Smooth muscle cell (in vitro differentiated cells): Measurements from ENCODE around the gene COPS7A. TPM values are rescaled to one million over a fixed set of nuclear protein-coding genes. Genes with fewer than 3 reads are reported as not detected.

Experiments used
- DNase-seq: peaks from one replicate; lab custom pipeline; 2025; ENCODE audit not compliant: unreplicated experiment; lab: John Stamatoyannopoulos, UW
- H2AFZ ChIP-seq: fragments of 200-600 bp; sonication (generic); 2 replicates; pipeline ENCODE4 v1.6.0; 2016; ENCODE audit warnings: antibody characterized with exemption, low read depth, mild to moderate bottlenecking
- H3F3A ChIP-seq: fragments of 200-600 bp; sonication (generic); 2 replicates; pipeline ENCODE4 v1.6.0; 2017; ENCODE audit warnings: antibody characterized with exemption, low read depth
- H3K27ac ChIP-seq: fragments of 200-600 bp; sonication (generic); 2 replicates; pipeline ENCODE4 v1.5.1; 2016; ENCODE audit warnings: low read depth, mild to moderate bottlenecking
- H3K27me3 ChIP-seq: fragments of 200-600 bp; sonication (generic); 2 replicates; pipeline ENCODE4 v1.6.1; 2016; ENCODE audit warnings: low read depth, mild to moderate bottlenecking
- H3K36me3 ChIP-seq: fragments of 200-600 bp; sonication (generic); 2 replicates; pipeline ENCODE4 v1.5.1; 2016; ENCODE audit warnings: low read depth
- H3K4me1 ChIP-seq: fragments of 200-600 bp; sonication (generic); 2 replicates; pipeline ENCODE4 v1.5.1; 2016; ENCODE audit warnings: low read depth
- H3K4me2 ChIP-seq: fragments of 200-600 bp; sonication (generic); 2 replicates; pipeline ENCODE4 v1.6.0; 2016; ENCODE audit warnings: mild to moderate bottlenecking
- H3K4me3 ChIP-seq: fragments of 200-600 bp; sonication (generic); 2 replicates; pipeline ENCODE4 v1.5.1; 2016; ENCODE audit warnings: mild to moderate bottlenecking
- H3K79me2 ChIP-seq: fragments of 200-600 bp; sonication (generic); 2 replicates; pipeline ENCODE4 v1.6.0; 2016; ENCODE audit warnings: low read depth, mild to moderate bottlenecking
- H3K9ac ChIP-seq: fragments of 200-600 bp; sonication (generic); 2 replicates; pipeline ENCODE4 v1.6.0; 2016; ENCODE audit warnings: low read depth
- H3K9me3 ChIP-seq: fragments of 200-600 bp; sonication (generic); replicated peaks from 2 replicates; pipeline ENCODE4 v1.5.1; 2016; ENCODE audit warnings: low read depth
- H4K20me1 ChIP-seq: fragments of 200-600 bp; sonication (generic); 2 replicates; pipeline ENCODE4 v1.6.0; 2016; ENCODE audit warnings: low read depth
- CTCF ChIP-seq: fragments of 200-600 bp; sonication (generic); IDR thresholded peaks from 2 replicates; pipeline ENCODE4 v1.5.1; 2017; ENCODE audit warnings: borderline replicate concordance, mild to moderate bottlenecking, antibody characterized with exemption; ENCODE audit not compliant: insufficient read depth, poor library complexity, severe bottlenecking
- WGBS: methylation state at CpG from one replicate; pipeline ENCODE4 v1.1.7; 2016; ENCODE audit warnings: low lambda C conversion rate; 5-methylcytosine and 5-hydroxymethylcytosine counted together
- polyA plus RNA-seq: library from polyadenylated mRNA; unstranded; fragments of >200 nt; fragmentation: Nextera tagmentation; extraction: Ambion mirVana; gene quantifications from 2 replicates; pipeline ENCODE4 v1.2.1, GENCODE V29; 2016
- total RNA-seq: library from RNA; depleted of rRNA; stranded (reverse); fragments of >200 nt; gene quantifications from 2 replicates; pipeline ENCODE4 v1.2.3, GENCODE V29; 2014

Gene COPS7A
- total and polyA plus RNA-seq, 2 experiments from 2014 or later: 56.6 to 105 TPM

DNA sequence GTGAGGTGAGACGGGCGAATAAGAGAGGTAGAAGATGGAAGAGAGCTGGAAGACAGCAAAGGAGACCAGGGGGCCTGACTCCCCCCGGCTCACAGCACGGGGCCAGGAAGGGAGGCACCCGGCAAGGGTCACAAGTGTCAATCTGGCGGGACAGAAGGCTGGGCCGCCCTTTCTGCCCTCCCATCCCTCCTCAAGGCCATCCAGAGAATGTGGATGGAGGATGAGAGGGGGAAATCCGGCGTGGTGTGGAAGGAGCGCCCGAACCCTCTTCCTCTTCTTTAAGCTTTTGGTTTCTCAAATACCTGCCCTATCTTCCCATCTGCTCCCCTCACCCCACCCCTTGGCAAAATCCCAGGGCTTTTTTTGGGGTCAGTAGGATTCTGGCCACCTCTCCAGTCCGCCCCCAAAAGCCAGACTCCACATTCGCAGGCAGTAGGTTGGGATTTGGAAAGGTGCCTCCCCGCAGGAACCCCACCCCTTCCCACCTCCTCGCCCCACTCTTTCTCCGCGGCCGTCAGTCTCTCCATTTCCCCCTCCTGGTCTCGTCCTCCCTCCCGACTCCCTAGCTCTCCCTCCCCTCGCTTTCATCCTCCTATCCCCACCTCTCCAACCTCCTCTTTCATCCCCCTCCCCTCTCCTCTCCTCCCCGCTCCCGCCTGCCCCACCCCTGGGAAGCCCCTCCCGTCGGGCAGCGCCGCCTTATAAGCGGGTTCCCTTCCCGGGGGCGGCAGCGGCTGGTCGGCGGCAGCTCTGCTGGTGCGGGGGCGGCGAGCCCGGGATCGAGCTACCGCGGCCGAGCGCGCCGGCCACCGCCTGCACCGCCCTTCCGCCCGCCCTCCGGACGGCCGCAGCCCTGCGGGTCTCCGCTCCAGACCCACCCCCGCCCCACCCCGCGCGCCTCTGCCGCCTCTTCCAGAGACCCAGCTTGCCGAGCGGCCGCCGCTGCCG lies 42.1 kb downstream of the COPS7A start, which contains the start of gene PTMS:
PTMS (plus strand) TSS at position 730 of the 948 bp plus-strand sequence. CDS start 343 bp downstream, outside the sequence.
- peaks cover 22% of the 10 kb centered on the region for H3K79me2 ChIP-seq

GRCh38 chr12:6766651-6767349 lies 43.0 kb downstream of the COPS7A start:
- Histone ChIP-seq H3K9ac (peak overlapping the region; percentile 79), H3K27me3 (no peaks in the 10 kb centered on the region), H3K36me3 (no peaks in the 10 kb centered on the region), H3F3A (peaks cover 28% of the 10 kb centered on the region), H3K4me1 (peaks cover 46% of the 10 kb centered on the region), H4K20me1 (peaks cover 46% of the 10 kb centered on the region), H3K27ac (peak overlapping the region; percentile 57), H3K79me2 (peaks cover 22% of the 10 kb centered on the region), H3K4me3 (peak overlapping the region; percentile 94), H3K4me2 (peak overlapping the region; percentile 99), H3K9me3 (no peaks in the 10 kb centered on the region), H2AFZ (peak overlapping the region; percentile 87)
- peak; percentile 65 for TF ChIP-seq CTCF
- peak; percentile 35 for DNase-seq
- WGBS: 2% methylated on average over 19 of the region's 88 CpGs

More for the DNA sequence above, 42.1 kb downstream of the COPS7A start, which contains the start of gene PTMS:
- H3K4me1 ChIP-seq: peaks cover 46% of the 10 kb centered on the region
- no peak for TF ChIP-seq CTCF
- no peaks in the 10 kb centered on the region for H3K36me3 ChIP-seq
- H3K27me3 ChIP-seq: no peaks in the 10 kb centered on the region
- H4K20me1 ChIP-seq: peaks cover 41% of the 10 kb centered on the region
- DNase-seq: peak; percentile 38
- H2AFZ ChIP-seq: peak within 1 kb of the TSS; percentile 87
- no peaks in the 10 kb centered on the region for H3K9me3 ChIP-seq
- peak within 1 kb of the TSS; percentile 94 for H3K4me3 ChIP-seq
- WGBS: 6% methylated on average over 14 of the region's 63 CpGs
- H3F3A ChIP-seq: peaks cover 26% of the 10 kb centered on the region
- peak within 1 kb of the TSS; percentile 99 for H3K4me2 ChIP-seq
- H3K9ac ChIP-seq: peak within 1 kb of the TSS; percentile 79
- peak within 1 kb of the TSS; percentile 84 for H3K27ac ChIP-seq

DNA sequence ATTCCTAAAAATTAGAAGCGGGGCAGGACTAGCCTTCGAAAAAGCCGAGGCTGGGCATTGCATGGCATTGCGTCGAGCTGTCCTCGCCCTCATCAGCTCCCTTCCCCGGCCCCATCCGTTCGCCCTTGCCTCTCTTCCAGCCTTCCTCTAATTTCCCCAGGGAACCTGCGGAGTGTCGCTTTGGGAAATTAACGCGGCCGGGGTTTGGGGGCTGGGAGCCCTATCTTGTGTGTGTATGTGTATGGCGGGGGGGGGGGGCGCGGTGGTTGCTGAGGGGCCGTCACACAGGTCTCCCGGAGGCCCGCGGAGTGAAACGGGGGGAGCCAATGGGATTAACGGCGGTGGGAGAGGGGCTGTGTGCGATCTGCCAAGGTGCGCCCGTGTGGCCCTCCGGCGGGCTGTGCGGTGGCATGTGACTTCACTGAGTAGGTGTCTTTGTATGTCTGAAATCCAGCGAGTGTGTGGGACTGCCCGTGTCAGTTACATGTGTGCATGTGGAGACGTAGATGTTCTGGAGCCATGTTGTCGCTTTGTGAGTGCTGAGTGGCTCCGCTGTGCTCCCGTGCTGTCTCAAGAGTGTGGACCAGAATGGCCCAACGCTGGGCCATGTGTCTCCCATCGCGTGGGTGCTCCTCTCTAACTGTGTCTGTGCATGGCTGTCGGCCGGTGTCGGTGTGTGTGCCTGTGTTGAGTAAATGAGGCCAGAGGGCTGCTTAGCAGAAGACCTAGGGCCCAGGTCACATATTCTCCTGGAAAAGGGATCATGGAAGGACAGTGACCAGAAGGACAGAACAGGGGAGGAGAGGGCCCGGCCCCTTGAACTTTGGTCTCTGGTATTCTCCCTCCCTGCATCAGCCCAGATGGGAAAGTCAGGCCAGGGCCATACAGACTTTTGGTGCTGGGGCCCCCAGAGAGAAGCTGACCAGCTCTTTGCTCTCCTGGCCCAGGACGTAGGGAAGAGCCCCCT lies 43.8 kb downstream of the COPS7A start:
- Histone ChIP-seq H3K4me2 (peak overlapping the region; percentile 99), H3K9me3 (no peaks in the 10 kb centered on the region), H2AFZ (peak overlapping the region; percentile 87), H3K79me2 (peaks cover 22% of the 10 kb centered on the region), H3K27ac (peak overlapping the region; percentile 57), H4K20me1 (peaks cover 46% of the 10 kb centered on the region), H3K27me3 (no peaks in the 10 kb centered on the region), H3F3A (peaks cover 28% of the 10 kb centered on the region), H3K36me3 (no peaks in the 10 kb centered on the region), H3K9ac (peak overlapping the region; percentile 79), H3K4me1 (peaks cover 50% of the 10 kb centered on the region), H3K4me3 (peak overlapping the region; percentile 94)
- TF ChIP-seq CTCF: no peak
- no peak for DNase-seq
- WGBS: 2% methylated on average over 38 of the region's 44 CpGs
